H1 (cell line): ENCODE results near the gene TMEM187.

Source experiments
- CHD2 ChIP-seq: IDR thresholded peaks from 2 replicates; pipeline ENCODE4 v1.6.1; 2012; ENCODE audit warnings: low read length, improper control_type of control experiment
- CTCF ChIP-seq, 3 experiments: IDR thresholded peaks; 1 replicate in 2 of 3; 2 replicates in 1 of 3; pipeline versions ENCODE4 v1.5.1 to v1.6.1; 2011; ENCODE audit warnings: low read length in 3 of 3, mild to moderate bottlenecking in 3 of 3, inconsistent platforms in 2 of 3, low read depth in 1 of 3, moderate library complexity in 1 of 3; ENCODE audit not compliant: insufficient read depth in 1 of 3; ENCODE audit errors: control extremely low read depth in 1 of 3
- EP300 ChIP-seq, 2 experiments: IDR thresholded peaks; 1 replicate in 1 of 2; 2 replicates in 1 of 2; pipeline ENCODE4 v1.6.1; 2011 to 2012; ENCODE audit warnings: low read depth in 2 of 2, low read length in 2 of 2, mild to moderate bottlenecking in 2 of 2, borderline replicate concordance in 1 of 2, inconsistent platforms in 1 of 2, moderate library complexity in 1 of 2
- EZH2 ChIP-seq: fragments of 200-600 bp; sonication (generic); IDR thresholded peaks from 2 replicates; pipeline ENCODE4 v1.7.1; 2012; ENCODE audit warnings: low read depth, mild to moderate bottlenecking, moderate library complexity, low read length, inconsistent platforms; ENCODE audit not compliant: severe bottlenecking
- POLR2A ChIP-seq, 2 experiments: IDR thresholded peaks; 1 replicate in 1 of 2; 2 replicates in 1 of 2; pipeline ENCODE4 v1.6.1; 2011; ENCODE audit warnings: low read depth in 2 of 2, low read length in 2 of 2, mild to moderate bottlenecking in 2 of 2; ENCODE audit errors: control extremely low read depth in 1 of 2
- POLR2AphosphoS5 ChIP-seq: IDR thresholded peaks from 2 replicates; pipeline ENCODE4 v1.6.1; 2011; ENCODE audit warnings: low read depth, low read length
- SIN3A ChIP-seq, 2 experiments: IDR thresholded peaks in 1 of 2; conservative IDR thresholded peaks in 1 of 2; 2 replicates each; pipeline ENCODE4 v1.6.1; 2011 to 2012; ENCODE audit warnings: low read length in 2 of 2, improper control_type of control experiment in 1 of 2, low read depth in 1 of 2, mild to moderate bottlenecking in 1 of 2

GRCh38 chrX:153948847-153949805, 23.4 kb upstream of the TMEM187 start:
- TF ChIP-seq SIN3A (conservative IDR thresholded peaks at IDR 0.05 in 1 of 2, IDR thresholded peaks at IDR 0.05 in 1 of 2; ENCODE audit: low read depth in 1 of 2, low read length in 2 of 2) (no peak), POLR2A (IDR thresholded peaks at IDR 0.05; ENCODE audit: control extremely low read depth in 1 of 2, low read depth in 2 of 2, low read length in 2 of 2) (no peak), EZH2 (no peak), CTCF (IDR thresholded peaks at IDR 0.05; ENCODE audit: control extremely low read depth in 1 of 3, insufficient read depth in 1 of 3, low read depth in 1 of 3, low read length in 3 of 3) (no peak), CHD2 (no peak), POLR2AphosphoS5 (no peak), EP300 (IDR thresholded peaks at IDR 0.05; ENCODE audit: borderline replicate concordance in 1 of 2, low read depth in 2 of 2, low read length in 2 of 2) (no peak)
